Liver (tissue), 9 donors: ENCODE data around the gene MRPL44. TPM values are rescaled to one million over a fixed set of nuclear protein-coding genes. Genes with fewer than 3 reads are reported as not detected.

Source experiments
- DNase-seq: peaks from one replicate; pipeline ENCODE4 v3.0.0-alpha.2; 2017; ENCODE audit warnings: low spot score
- H3K27ac ChIP-seq, 2 donors: one replicate each; pipeline ENCODE4 v1.7.0; 2013; ENCODE audit warnings: inconsistent platforms in 2 of 2, low read length in 2 of 2, control low read depth in 1 of 2, low read depth in 1 of 2, mild to moderate bottlenecking in 1 of 2
- H3K27me3 ChIP-seq, 4 donors: one replicate each; pipeline versions ENCODE4 v1.6.1 to v1.7.0; 2013; ENCODE audit warnings: low read length in 3 of 4, inconsistent platforms in 1 of 4, mild to moderate bottlenecking in 1 of 4, moderate library complexity in 1 of 4; ENCODE audit not compliant: control insufficient read depth in 4 of 4, insufficient read depth in 4 of 4
- H3K36me3 ChIP-seq, 4 donors: one replicate each; pipeline versions ENCODE4 v1.6.1 to v1.7.0; 2013; ENCODE audit warnings: low read length in 3 of 4, mild to moderate bottlenecking in 3 of 4, low read depth in 1 of 4, moderate library complexity in 1 of 4; ENCODE audit not compliant: control insufficient read depth in 4 of 4, insufficient read depth in 3 of 4
- H3K4me1 ChIP-seq, 4 donors: one replicate each; pipeline versions ENCODE4 v1.6.1 to v1.7.0; 2013; ENCODE audit warnings: low read length in 3 of 4, mild to moderate bottlenecking in 3 of 4, moderate library complexity in 1 of 4; ENCODE audit not compliant: control insufficient read depth in 4 of 4, insufficient read depth in 4 of 4
- H3K4me3 ChIP-seq, 3 donors: one replicate each; pipeline versions ENCODE4 v1.6.1 to v1.7.0; 2013; ENCODE audit warnings: low read length in 3 of 3, control low read depth in 1 of 3, low read depth in 1 of 3, mild to moderate bottlenecking in 1 of 3
- H3K9ac ChIP-seq, 2 donors: one replicate each; pipeline ENCODE4 v1.7.0; 2013; ENCODE audit warnings: low read length in 2 of 2, mild to moderate bottlenecking in 2 of 2, moderate library complexity in 2 of 2, control low read depth in 1 of 2, low read depth in 1 of 2
- H3K9me3 ChIP-seq, 4 donors: one replicate each; pipeline versions ENCODE4 v1.6.1 to v1.7.0; 2013; ENCODE audit warnings: low read length in 3 of 4; ENCODE audit not compliant: control insufficient read depth in 4 of 4
- EGR1 ChIP-seq, 2 donors: IDR thresholded peaks; 2 replicates each; pipeline ENCODE4 v1.6.1; 2016 to 2018; ENCODE audit warnings: antibody characterized with exemption in 2 of 2, low read depth in 2 of 2
- FOXA1 ChIP-seq: IDR thresholded peaks from 2 replicates; pipeline ENCODE4 v1.6.1; 2016; ENCODE audit warnings: antibody characterized with exemption
- FOXA2 ChIP-seq: IDR thresholded peaks from 2 replicates; pipeline ENCODE4 v1.6.1; 2016; ENCODE audit warnings: antibody characterized with exemption
- GABPA ChIP-seq, 2 donors: IDR thresholded peaks in 1 of 2; conservative IDR thresholded peaks in 1 of 2; 2 replicates each; pipeline ENCODE4 v1.6.1; 2016; ENCODE audit warnings: antibody characterized with exemption in 2 of 2, mild to moderate bottlenecking in 1 of 2, moderate library complexity in 1 of 2
- HNF4G ChIP-seq: IDR thresholded peaks from 2 replicates; pipeline ENCODE4 v1.6.1; 2016; ENCODE audit warnings: antibody characterized with exemption
- JUND ChIP-seq, 2 donors: IDR thresholded peaks; 2 replicates each; pipeline ENCODE4 v1.6.1; 2016; ENCODE audit warnings: antibody characterized with exemption in 2 of 2
- NR2F2 ChIP-seq: IDR thresholded peaks from 2 replicates; pipeline ENCODE4 v1.6.1; 2016; ENCODE audit warnings: antibody characterized with exemption
- RAD21 ChIP-seq, 2 donors: IDR thresholded peaks; 2 replicates each; pipeline ENCODE4 v1.6.1; 2016; ENCODE audit warnings: antibody characterized with exemption in 2 of 2, mild to moderate bottlenecking in 2 of 2
- REST ChIP-seq: IDR thresholded peaks from 2 replicates; pipeline ENCODE4 v1.6.1; 2016; ENCODE audit warnings: antibody characterized with exemption, mild to moderate bottlenecking
- RXRA ChIP-seq, 2 donors: IDR thresholded peaks; 2 replicates each; pipeline ENCODE4 v1.6.1; 2017 to 2018; ENCODE audit warnings: antibody characterized with exemption in 2 of 2, mild to moderate bottlenecking in 1 of 2
- YY1 ChIP-seq: IDR thresholded peaks from 2 replicates; pipeline ENCODE4 v1.6.1; 2016; ENCODE audit warnings: antibody characterized with exemption, mild to moderate bottlenecking
- ZBTB33 ChIP-seq: IDR thresholded peaks from 2 replicates; pipeline ENCODE4 v1.6.1; 2016; ENCODE audit warnings: antibody characterized with exemption
- WGBS: extraction: QIAGEN DNeasy Blood & Tissue Kit; methylation state at CpG from one replicate; pipeline ENCODE4 v1.1.7; 2013; 5-methylcytosine and 5-hydroxymethylcytosine counted together
- polyA plus RNA-seq, 2 donors: library from polyadenylated mRNA; stranded (reverse) in 1 of 2; unstranded in 1 of 2; fragments of 200-250 nt in 1 of 2; fragments of >200 nt in 1 of 2; fragmentation: Nextera tagmentation in 1 of 2; extraction: Ambion mirVana in 1 of 2; gene quantifications; one replicate each; pipeline versions ENCODE4 v1.2.1 to v1.2.3, GENCODE V29; 2013 to 2015
- total RNA-seq, 2 donors: library from RNA; depleted of rRNA; stranded (reverse); fragments of >200 nt; gene quantifications; one replicate each; pipeline ENCODE4 v1.2.3, GENCODE V29; 2014
- TF ChIP-seq, protein P1 (sequence below): IDR thresholded peaks from 2 replicates; pipeline ENCODE4 v1.6.1; 2016; ENCODE audit warnings: antibody characterized with exemption
- TF ChIP-seq, protein P2 (sequence below): IDR thresholded peaks from 2 replicates; pipeline ENCODE4 v1.6.1; 2016; ENCODE audit warnings: antibody characterized with exemption
- donor health status: healthy.
- donor health status: healthy.
- donor health status: healthy.
- donor health status: healthy.
- donor health status: healthy.

The MRPL44 gene
- total and polyA plus RNA-seq, 4 donors: 19.0 to 27.8 (median 23.8) TPM

- Histone ChIP-seq H3K4me1 (peaks cover 0 to 10% (median 2%) of the 10 kb centered on the region in 4 donors), H3K36me3 (peaks cover 0 to 12% (median 0%) of the 10 kb centered on the region in 4 donors), H3K27ac (no peak overlapping the region), H3K4me3 (no peak overlapping the region), H3K27me3 (no peaks in the 10 kb centered on the region), H3K9me3 (no peaks in the 10 kb centered on the region), H3K9ac (no peak overlapping the region)
- TF ChIP-seq RXRA (IDR thresholded peaks at IDR 0.05) (no peak), FOXA1 (no peak), YY1 (no peak), HNF4G (no peak), NR2F2 (no peak), REST (no peak), JUND (IDR thresholded peaks at IDR 0.05) (no peak), GABPA (IDR thresholded peaks at IDR 0.05 in 1 of 2, conservative IDR thresholded peaks at IDR 0.05 in 1 of 2) (no peak)
- TF ChIP-seq, protein P1, sequence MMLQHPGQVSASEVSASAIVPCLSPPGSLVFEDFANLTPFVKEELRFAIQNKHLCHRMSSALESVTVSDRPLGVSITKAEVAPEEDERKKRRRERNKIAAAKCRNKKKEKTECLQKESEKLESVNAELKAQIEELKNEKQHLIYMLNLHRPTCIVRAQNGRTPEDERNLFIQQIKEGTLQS: no peak
- TF ChIP-seq, protein P2, sequence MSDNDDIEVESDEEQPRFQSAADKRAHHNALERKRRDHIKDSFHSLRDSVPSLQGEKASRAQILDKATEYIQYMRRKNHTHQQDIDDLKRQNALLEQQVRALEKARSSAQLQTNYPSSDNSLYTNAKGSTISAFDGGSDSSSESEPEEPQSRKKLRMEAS: no peak
- no peak for DNase-seq
- WGBS: 81% methylated on average over 11 of the region's 11 CpGs
Observed at GRCh38 chr2:223918671-223919134, 38.6 kb upstream of the MRPL44 start.

- no peak overlapping the region for H3K27ac ChIP-seq
- no peaks in the 10 kb centered on the region for H3K9me3 ChIP-seq
- H3K27me3 ChIP-seq: no peaks in the 10 kb centered on the region
- no peak overlapping the region for H3K9ac ChIP-seq
- peaks cover 0 to 7% (median 2%) of the 10 kb centered on the region in 4 donors for H3K4me1 ChIP-seq
- 97% methylated on average over 4 of the region's 4 CpGs for WGBS
- H3K4me3 ChIP-seq: no peak overlapping the region
- TF ChIP-seq JUND (IDR thresholded peaks at IDR 0.05) (no peak), RAD21 (IDR thresholded peaks at IDR 0.05) (no peak), ZBTB33 (no peak), FOXA2 (no peak), EGR1 (IDR thresholded peaks at IDR 0.05; ENCODE audit: low read depth in 2 of 2) (no peak)
- TF ChIP-seq, protein P2: no peak
- DNase-seq: no peak
- H3K36me3 ChIP-seq: peaks cover 0 to 12% (median 0%) of the 10 kb centered on the region in 4 donors
Observed at GRCh38 chr2:223920109-223920508, 37.2 kb upstream of the MRPL44 start.
